Esophagus muscularis mucosa (tissue), 3 donors: ENCODE measurements around the gene SNHG17.

ENCODE experiments used
- CTCF ChIP-seq, 3 experiments: fragments of 200-600 bp in 2 of 3; fragments of 450-650 bp in 1 of 3; sonication (generic) in 2 of 3; IDR thresholded peaks; one replicate each; pipeline ENCODE4 v1.5.1; 2017 to 2019; ENCODE audit warnings: antibody characterized with exemption in 3 of 3, mild to moderate bottlenecking in 2 of 3, moderate library complexity in 1 of 3
- POLR2A ChIP-seq: fragments of 450-650 bp; IDR thresholded peaks from one replicate; pipeline ENCODE4 v1.6.1; 2017; ENCODE audit warnings: antibody characterized with exemption, moderate library complexity, mild to moderate bottlenecking, low read depth
- POLR2AphosphoS5 ChIP-seq, 2 donors: sonication (generic); formaldehyde crosslinking; IDR thresholded peaks; one replicate each; pipeline ENCODE4 v1.6.1; 2017; ENCODE audit warnings: antibody characterized with exemption in 2 of 2

GRCh38 chr20:38446441-38447209 lies 11.5 kb upstream of the SNHG17 start:
- TF ChIP-seq CTCF (IDR thresholded peaks at IDR 0.05) (peak; percentile 92 to 97 (median 96)), POLR2A (peak; percentile 45), POLR2AphosphoS5 (IDR thresholded peaks at IDR 0.05) (peak; percentile 94 to 95)
